ENCODE data around the gene BAG2. TPM values are rescaled to one million over a fixed set of nuclear protein-coding genes. Genes with fewer than 3 reads are reported as not detected.
A peak's percentile ranks its signal among the peaks of the same experiment; 100 is the strongest.

Gene BAG2
- total and polyA plus RNA-seq, 2 of the 13 experiments (the other 11 are each of a cell fraction or from before 2014, with no cell fraction given), result 5.7 to 15.1 TPM

DNA sequence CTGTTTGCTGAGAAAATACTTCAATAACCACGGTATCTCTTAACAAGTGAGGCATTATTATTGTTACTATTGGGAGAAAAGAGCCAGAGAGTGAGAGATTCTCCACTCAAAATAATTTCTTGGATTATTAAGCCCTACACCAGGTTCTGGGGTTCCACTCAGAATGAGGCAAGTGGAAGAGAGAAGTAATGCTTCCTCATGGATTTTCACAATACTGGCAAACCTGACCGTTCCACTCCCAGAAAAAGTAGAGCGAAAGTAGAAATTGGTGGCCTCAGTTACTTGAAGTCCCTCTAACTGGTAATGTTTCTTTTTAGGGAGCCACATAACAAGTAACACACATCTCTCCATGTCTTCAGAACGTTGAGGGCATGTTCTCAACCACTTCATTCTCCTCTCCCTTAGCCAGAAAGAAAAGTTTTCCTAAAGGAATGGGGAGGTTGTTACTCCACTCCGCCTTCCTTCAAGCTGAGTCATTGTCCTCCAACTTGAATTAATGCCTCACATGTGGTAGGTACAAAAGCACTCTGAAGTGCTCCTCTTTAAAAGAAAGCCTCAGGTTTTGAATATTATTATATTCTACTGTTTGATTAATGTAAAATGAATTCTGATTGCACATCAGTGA lies 1.9 kb downstream of the BAG2 start (continued):
- TF ChIP-seq, protein P1, sequence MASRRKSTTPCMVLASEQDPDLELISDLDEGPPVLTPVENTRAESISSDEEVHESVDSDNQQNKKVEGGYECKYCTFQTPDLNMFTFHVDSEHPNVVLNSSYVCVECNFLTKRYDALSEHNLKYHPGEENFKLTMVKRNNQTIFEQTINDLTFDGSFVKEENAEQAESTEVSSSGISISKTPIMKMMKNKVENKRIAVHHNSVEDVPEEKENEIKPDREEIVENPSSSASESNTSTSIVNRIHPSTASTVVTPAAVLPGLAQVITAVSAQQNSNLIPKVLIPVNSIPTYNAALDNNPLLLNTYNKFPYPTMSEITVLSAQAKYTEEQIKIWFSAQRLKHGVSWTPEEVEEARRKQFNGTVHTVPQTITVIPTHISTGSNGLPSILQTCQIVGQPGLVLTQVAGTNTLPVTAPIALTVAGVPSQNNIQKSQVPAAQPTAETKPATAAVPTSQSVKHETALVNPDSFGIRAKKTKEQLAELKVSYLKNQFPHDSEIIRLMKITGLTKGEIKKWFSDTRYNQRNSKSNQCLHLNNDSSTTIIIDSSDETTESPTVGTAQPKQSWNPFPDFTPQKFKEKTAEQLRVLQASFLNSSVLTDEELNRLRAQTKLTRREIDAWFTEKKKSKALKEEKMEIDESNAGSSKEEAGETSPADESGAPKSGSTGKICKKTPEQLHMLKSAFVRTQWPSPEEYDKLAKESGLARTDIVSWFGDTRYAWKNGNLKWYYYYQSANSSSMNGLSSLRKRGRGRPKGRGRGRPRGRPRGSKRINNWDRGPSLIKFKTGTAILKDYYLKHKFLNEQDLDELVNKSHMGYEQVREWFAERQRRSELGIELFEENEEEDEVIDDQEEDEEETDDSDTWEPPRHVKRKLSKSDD (CRISPR knock-in tag; IDR thresholded peaks at IDR 0.05; ENCODE audit: low read depth), result no peak
- TF ChIP-seq ZNF768 (CRISPR knock-in tag; IDR thresholded peaks at IDR 0.05) (no peak), MYNN (CRISPR knock-in tag; IDR thresholded peaks at IDR 0.05; ENCODE audit: low read depth) (no peak), NR3C1 (CRISPR knock-in tag; IDR thresholded peaks at IDR 0.05) (no peak), NCOA5 (CRISPR knock-in tag; IDR thresholded peaks at IDR 0.05) (no peak), NFE2 (CRISPR knock-in tag; IDR thresholded peaks at IDR 0.05) (peak; percentile 93), ZNF33B (CRISPR knock-in tag; IDR thresholded peaks at IDR 0.05) (0 out of 2 replicates have a peak, but pooled peaks have one; percentile 34), SAP130 (CRISPR knock-in tag; IDR thresholded peaks at IDR 0.05; ENCODE audit: low read depth) (peak; percentile 24; the same call in 1 of the 2 replicates), ZNF235 (CRISPR knock-in tag; IDR thresholded peaks at IDR 0.05; ENCODE audit: borderline replicate concordance) (no peak), ZNF644 (CRISPR knock-in tag; IDR thresholded peaks at IDR 0.05; ENCODE audit: low read depth) (0 out of 2 replicates have a peak, but pooled peaks have one; percentile 26), IRF2 (CRISPR knock-in tag; IDR thresholded peaks at IDR 0.05) (no peak; the same call in 1 of the 2 replicates), SMAD9 (CRISPR knock-in tag; IDR thresholded peaks at IDR 0.05) (no peak), NFRKB (IDR thresholded peaks at IDR 0.05) (no peak)
- TF ChIP-seq, protein P2, sequence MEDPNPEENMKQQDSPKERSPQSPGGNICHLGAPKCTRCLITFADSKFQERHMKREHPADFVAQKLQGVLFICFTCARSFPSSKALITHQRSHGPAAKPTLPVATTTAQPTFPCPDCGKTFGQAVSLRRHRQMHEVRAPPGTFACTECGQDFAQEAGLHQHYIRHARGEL (CRISPR knock-in tag; IDR thresholded peaks at IDR 0.05), result no peak
- TF ChIP-seq, protein P3, sequence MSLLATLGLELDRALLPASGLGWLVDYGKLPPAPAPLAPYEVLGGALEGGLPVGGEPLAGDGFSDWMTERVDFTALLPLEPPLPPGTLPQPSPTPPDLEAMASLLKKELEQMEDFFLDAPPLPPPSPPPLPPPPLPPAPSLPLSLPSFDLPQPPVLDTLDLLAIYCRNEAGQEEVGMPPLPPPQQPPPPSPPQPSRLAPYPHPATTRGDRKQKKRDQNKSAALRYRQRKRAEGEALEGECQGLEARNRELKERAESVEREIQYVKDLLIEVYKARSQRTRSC (CRISPR knock-in tag; IDR thresholded peaks at IDR 0.05; ENCODE audit: low read depth), result no peak
- TF ChIP-seq, protein P4, sequence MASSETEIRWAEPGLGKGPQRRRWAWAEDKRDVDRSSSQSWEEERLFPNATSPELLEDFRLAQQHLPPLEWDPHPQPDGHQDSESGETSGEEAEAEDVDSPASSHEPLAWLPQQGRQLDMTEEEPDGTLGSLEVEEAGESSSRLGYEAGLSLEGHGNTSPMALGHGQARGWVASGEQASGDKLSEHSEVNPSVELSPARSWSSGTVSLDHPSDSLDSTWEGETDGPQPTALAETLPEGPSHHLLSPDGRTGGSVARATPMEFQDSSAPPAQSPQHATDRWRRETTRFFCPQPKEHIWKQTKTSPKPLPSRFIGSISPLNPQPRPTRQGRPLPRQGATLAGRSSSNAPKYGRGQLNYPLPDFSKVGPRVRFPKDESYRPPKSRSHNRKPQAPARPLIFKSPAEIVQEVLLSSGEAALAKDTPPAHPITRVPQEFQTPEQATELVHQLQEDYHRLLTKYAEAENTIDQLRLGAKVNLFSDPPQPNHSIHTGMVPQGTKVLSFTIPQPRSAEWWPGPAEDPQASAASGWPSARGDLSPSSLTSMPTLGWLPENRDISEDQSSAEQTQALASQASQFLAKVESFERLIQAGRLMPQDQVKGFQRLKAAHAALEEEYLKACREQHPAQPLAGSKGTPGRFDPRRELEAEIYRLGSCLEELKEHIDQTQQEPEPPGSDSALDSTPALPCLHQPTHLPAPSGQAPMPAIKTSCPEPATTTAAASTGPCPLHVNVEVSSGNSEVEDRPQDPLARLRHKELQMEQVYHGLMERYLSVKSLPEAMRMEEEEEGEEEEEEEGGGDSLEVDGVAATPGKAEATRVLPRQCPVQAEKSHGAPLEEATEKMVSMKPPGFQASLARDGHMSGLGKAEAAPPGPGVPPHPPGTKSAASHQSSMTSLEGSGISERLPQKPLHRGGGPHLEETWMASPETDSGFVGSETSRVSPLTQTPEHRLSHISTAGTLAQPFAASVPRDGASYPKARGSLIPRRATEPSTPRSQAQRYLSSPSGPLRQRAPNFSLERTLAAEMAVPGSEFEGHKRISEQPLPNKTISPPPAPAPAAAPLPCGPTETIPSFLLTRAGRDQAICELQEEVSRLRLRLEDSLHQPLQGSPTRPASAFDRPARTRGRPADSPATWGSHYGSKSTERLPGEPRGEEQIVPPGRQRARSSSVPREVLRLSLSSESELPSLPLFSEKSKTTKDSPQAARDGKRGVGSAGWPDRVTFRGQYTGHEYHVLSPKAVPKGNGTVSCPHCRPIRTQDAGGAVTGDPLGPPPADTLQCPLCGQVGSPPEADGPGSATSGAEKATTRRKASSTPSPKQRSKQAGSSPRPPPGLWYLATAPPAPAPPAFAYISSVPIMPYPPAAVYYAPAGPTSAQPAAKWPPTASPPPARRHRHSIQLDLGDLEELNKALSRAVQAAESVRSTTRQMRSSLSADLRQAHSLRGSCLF (CRISPR knock-in tag; IDR thresholded peaks at IDR 0.05; ENCODE audit: borderline replicate concordance), result no peak
- TF ChIP-seq, protein P5, sequence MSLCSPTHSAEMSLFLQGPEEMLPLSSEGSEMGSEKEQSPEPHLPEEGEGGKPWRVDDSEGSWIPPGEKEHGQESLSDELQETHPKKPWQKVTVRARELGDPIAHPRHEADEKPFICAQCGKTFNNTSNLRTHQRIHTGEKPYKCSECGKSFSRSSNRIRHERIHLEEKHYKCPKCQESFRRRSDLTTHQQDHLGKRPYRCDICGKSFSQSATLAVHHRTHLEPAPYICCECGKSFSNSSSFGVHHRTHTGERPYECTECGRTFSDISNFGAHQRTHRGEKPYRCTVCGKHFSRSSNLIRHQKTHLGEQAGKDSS (CRISPR knock-in tag; IDR thresholded peaks at IDR 0.05; ENCODE audit: borderline replicate concordance, low read depth), result no peak

All from HepG2 (cell line).